GM21619 (cell line): ENCODE measurements around the gene TSHZ2.

Source experiments
- ATAC-seq: cut with Tn5 transposase; IDR thresholded peaks from one replicate; pipeline ENCODE4 v1.9.1; 2021; ENCODE audit not compliant: unreplicated experiment

The TSHZ2 gene

GRCh38 chr20:52972190-52972937, at the start of gene TSHZ2:
TSS of gene TSHZ2 (plus strand) at chr20:52972358. CDS start at chr20:52973294, 936 bp downstream.
- no peak for ATAC-seq

GRCh38 chr20:52922436-52922835, 49.7 kb upstream of the TSHZ2 start:
- no peak for ATAC-seq

GRCh38 chr20:52923123-52923937, 48.8 kb upstream of the TSHZ2 start:
- no peak for ATAC-seq

GRCh38 chr20:52924411-52925271, 47.5 kb upstream of the TSHZ2 start:
- ATAC-seq = no peak

- ATAC-seq = no peak
Observed at GRCh38 chr20:52926505-52926904, 45.7 kb upstream of the TSHZ2 start.

- ATAC-seq = no peak
Observed at GRCh38 chr20:52933867-52934266, 38.3 kb upstream of the TSHZ2 start.

GRCh38 chr20:52936351-52937340, 35.5 kb upstream of the TSHZ2 start:
- no peak for ATAC-seq

GRCh38 chr20:52937591-52938100, 34.5 kb upstream of the TSHZ2 start:
- no peak for ATAC-seq

GRCh38 chr20:52939141-52939540, 33.0 kb upstream of the TSHZ2 start:
- ATAC-seq = no peak

- ATAC-seq = no peak
Observed at GRCh38 chr20:52941808-52942207, 30.4 kb upstream of the TSHZ2 start.

- no peak for ATAC-seq
Observed at GRCh38 chr20:52943185-52943841, 28.8 kb upstream of the TSHZ2 start.

- no peak for ATAC-seq
Observed at GRCh38 chr20:52945268-52945667, 26.9 kb upstream of the TSHZ2 start.

GRCh38 chr20:52945862-52946522, 26.2 kb upstream of the TSHZ2 start:
- ATAC-seq = no peak

GRCh38 chr20:52948491-52948890, 23.7 kb upstream of the TSHZ2 start:
- no peak for ATAC-seq

- no peak for ATAC-seq
Observed at GRCh38 chr20:52953020-52953419, 19.1 kb upstream of the TSHZ2 start.

- no peak for ATAC-seq
Observed at GRCh38 chr20:52954849-52955248, 17.3 kb upstream of the TSHZ2 start.

- ATAC-seq = no peak
Observed at GRCh38 chr20:52958211-52958610, 13.9 kb upstream of the TSHZ2 start.

GRCh38 chr20:52959125-52959524, 13.0 kb upstream of the TSHZ2 start:
- ATAC-seq = no peak

GRCh38 chr20:52962183-52962582, 10.0 kb upstream of the TSHZ2 start:
- no peak for ATAC-seq
